VCaP (cell line): ENCODE results near the gene IQCE.

Experiments used
- H3K27ac ChIP-seq: fragments of 450-650 bp; 2 replicates; pipeline ENCODE4 v1.5.1; 2017
- CTCF ChIP-seq: fragments of 450-650 bp; conservative IDR thresholded peaks from 2 replicates; pipeline ENCODE4 v1.5.1; 2017; ENCODE audit warnings: mild to moderate bottlenecking, moderate library complexity

The IQCE gene

DNA sequence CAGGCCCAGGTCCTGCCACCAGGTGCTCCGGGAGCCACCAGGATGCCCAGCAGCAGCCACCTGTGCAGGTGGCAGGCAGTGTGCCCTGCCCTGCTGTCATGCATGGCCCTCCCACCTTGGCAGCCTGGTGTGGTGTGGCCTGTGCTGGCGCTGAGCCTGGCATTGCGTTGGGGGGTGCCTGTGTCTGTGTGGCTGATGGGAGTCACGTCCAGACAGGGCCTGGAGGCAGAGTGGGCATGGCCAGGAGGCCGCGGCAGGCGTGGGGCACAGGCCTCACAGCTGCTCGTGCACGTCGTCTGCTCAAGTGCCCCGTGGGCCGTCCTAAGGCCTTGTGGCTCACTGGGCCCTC is 81.7 kb downstream of the IQCE start:
- TF ChIP-seq CTCF = no peak
- H3K27ac ChIP-seq = no peak overlapping the region

DNA sequence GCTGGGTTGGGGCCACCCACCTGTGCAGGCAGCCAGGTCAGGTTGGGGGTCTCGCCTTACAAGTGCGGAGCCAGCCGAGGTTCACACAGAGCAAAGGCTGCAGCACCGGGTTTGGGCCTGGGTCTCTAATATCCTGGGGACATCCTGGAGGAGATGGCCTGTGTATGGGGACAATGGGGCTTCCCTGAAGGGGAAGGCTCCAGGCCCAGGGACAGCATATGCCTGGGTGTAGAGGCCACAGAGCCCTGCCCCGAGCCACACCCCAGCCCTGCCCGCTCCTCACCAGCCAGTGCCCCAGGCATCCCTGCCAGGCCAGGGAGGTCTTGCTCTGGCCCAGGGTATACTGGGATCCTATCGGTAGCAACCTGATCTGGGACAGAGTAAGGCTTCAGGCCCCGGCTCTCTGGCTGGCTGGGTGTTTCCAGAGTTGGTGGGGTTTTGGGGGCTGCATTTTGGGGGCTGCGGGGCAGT is 82.1 kb downstream of the IQCE start:
- no peak overlapping the region for H3K27ac ChIP-seq

DNA sequence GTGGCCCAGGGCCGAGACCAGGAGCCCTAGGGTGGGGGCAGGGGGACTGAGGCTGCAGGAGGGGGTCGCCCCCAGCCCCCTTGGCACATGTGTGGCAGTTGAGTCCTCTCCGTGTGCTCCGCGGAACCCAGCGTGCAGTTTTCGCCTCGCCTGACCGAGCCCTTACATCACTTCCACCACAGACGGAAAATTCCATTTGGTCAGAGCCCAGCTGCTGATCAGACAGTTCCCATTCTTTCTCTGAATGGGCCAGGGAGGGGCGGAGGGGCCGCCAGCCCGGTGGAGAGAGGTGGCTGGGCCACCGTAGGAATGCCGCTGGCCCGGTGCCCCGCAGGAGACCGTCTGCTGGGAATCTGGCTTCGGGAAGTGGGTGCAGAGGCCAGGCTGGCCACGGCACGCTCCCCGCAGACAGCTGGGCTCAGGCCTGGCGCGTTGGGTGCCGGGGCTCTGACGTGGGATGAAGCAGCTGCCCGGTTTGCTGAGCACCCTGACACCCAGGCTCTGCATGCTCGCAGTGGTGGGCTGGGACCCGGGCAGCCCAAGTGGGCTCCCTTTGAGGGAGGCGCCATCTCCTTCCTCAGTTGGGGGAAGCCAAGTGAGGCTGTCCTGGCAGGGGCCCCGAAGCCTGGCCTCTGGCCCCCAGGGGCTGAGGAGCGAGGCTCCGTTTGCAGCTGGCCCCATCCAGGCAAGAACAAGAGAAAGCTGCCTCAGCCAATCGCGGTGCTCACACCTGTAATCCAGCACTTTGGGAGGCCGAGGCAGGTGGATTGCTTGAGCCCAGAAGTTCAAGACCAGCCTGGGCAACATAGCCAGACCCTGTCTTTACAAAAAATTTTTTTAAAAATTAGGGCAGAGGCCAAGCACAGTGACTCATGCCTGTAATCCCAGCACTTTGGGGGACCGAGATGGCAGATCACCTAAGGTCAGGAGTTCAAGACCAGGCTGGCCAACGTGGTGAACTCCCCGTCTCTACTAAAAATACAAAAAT is 82.9 kb downstream of the IQCE start:
- no peak for TF ChIP-seq CTCF
- H3K27ac ChIP-seq = no peak overlapping the region

More for the DNA sequence above, 82.1 kb downstream of the IQCE start:
- TF ChIP-seq CTCF = no peak

DNA sequence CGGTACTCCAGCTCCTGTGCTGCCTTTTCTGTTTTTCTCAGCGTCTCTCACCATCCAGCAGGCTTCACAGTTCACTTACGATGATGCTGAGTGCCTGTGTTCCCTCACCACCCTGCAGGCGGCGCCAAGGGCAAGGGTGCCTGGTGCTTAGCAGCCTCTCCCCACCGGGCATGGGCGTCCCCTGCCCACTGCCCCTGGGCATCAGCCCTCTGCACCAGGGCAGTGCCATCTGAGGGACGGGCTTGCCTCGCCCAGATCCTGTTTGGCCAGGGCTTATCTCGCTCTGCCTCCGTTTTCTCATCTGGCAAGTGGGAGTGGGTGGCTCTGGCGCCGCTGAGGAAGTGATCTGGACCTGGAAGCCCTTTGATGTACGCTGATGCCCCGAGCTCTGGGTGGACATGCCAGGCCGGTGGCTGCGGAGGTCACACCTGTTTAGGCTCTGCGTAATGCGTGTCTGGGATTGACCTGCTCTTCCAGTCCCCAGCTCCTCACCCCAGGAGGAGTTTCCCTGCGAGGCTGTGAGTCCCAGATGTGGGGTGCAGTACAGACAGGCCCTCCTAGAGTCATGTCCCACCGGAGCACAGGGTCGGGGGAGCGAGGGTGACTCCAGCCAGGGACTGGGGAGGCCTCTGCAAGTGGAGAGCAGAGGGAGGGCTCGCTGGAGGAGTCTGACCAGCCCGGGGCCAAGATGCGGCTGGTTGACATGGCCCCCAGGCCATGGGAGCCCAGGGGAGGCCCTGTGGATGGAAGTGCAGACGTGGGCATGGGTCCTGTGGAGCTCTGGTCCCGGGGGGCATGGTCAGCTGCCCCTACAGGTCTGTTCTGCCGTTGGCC is 84.8 kb downstream of the IQCE start:
- TF ChIP-seq CTCF = peak; percentile 46
- H3K27ac ChIP-seq = no peak overlapping the region

- TF ChIP-seq CTCF = no peak
- H3K27ac ChIP-seq = no peak overlapping the region
Measured at GRCh38 chr7:2644220-2644561, 85.4 kb downstream of the IQCE start.

- H3K27ac ChIP-seq = no peak overlapping the region
- TF ChIP-seq CTCF = no peak
Measured at GRCh38 chr7:2644562-2645273, 85.9 kb downstream of the IQCE start.
